ENCODE measurements around the gene CPLX1.

DNA sequence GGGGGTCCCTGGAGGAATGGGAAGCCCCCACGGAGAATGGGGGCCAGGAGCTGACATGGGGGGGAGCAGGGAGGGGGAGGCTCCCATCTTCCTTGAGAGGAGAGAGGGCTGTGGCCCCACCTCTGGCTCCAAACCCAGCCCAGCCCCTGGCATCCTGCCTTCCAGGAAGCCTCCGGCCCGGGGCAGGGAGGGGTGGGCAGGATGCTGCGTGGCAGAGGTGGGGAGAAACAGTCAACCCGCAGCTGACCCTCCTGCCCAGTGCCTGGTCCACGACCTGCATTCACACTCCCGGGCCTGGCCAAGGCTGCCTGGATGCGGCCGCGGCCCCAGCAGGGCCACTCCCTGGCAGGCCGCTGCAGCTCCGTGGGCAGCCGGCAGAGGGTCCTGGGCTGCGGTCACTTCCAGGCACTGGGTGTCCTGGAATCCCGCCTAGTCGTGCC, 39.0 kb downstream of the CPLX1 start:
- TF ChIP-seq, protein P1, sequence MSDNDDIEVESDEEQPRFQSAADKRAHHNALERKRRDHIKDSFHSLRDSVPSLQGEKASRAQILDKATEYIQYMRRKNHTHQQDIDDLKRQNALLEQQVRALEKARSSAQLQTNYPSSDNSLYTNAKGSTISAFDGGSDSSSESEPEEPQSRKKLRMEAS (CRISPR knock-in tag; IDR thresholded peaks at IDR 0.05): no peak
- TF ChIP-seq, protein P2, sequence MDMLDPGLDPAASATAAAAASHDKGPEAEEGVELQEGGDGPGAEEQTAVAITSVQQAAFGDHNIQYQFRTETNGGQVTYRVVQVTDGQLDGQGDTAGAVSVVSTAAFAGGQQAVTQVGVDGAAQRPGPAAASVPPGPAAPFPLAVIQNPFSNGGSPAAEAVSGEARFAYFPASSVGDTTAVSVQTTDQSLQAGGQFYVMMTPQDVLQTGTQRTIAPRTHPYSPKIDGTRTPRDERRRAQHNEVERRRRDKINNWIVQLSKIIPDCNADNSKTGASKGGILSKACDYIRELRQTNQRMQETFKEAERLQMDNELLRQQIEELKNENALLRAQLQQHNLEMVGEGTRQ (CRISPR knock-in tag; IDR thresholded peaks at IDR 0.05): no peak
